HG03066 (cell line): Measurements from ENCODE around the gene ENOSF1.

ENCODE experiments used
- ATAC-seq: cut with Tn5 transposase; IDR thresholded peaks from one replicate; pipeline ENCODE4 v1.9.1; 2021; ENCODE audit warnings: low read depth; ENCODE audit not compliant: unreplicated experiment

ENOSF1 gene

DNA sequence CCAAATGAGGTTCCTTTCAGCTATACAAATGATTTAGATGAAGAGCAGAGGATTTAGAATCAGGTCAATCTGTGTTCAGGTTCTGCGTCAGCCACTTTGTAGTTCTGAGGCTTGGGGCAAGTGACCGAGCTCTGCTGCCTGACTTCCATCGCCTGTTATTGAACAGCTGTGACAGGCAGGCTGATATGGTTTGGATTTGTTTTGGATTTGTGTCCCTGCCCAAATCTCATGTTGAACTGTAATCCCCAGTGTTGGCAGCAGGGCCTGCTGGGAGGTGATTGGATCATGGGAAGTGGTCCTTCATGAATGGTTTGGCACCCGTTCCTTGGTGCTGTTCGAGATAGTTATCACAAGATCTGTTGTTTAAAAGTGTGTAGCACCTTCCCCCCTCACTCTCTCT, 36.4 kb downstream of the ENOSF1 start:
- ATAC-seq, result no peak

DNA sequence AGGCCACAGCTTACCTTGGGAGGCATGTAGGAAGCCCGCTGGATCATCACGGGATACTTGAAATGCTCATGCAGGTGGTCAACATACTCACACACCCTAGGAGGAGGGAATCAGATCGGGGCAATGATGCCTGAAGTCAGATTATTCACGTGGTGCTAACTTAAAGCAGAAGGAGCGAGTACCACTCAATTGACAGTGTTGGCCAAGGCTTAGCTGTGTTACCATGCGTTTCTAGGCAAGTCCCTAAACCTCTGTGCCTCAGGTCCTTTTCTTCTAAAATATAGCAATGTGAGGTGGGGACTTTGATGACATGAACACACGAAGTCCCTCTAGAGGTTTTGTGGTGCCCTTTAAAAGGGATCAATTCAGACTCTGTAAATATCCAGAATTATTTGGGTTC, 37.1 kb downstream of the ENOSF1 start:
- ATAC-seq, result no peak

DNA sequence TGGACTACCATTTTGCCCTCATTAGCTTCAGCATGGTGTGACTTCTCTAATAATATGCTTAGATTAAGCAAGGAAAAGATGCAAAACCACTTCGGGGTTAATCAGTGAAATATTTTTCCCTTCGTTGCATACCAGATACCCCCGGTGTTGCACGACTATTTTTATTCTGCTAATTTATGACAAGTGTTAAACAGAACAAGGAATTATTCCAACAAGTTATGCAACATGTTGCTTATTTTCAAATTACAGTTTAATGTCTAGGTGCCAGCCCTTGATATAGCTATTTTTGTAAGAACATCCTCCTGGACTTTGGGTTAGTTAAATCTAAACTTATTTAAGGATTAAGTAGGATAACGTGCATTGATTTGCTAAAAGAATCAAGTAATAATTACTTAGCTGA, 38.7 kb downstream of the ENOSF1 start:
- no peak for ATAC-seq

DNA sequence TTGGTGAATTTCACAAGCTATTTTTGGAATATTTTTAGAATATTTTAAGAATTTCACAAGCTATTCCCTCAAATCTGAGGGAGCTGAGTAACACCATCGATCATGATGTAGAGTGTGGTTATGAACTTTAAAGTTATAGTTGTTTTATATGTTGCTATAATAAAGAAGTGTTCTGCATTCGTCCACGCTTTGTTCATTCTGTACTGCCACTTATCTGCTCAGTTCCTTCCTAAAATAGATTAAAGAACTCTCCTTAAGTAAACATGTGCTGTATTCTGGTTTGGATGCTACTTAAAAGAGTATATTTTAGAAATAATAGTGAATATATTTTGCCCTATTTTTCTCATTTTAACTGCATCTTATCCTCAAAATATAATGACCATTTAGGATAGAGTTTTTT, 39.1 kb downstream of the ENOSF1 start:
- no peak for ATAC-seq

DNA sequence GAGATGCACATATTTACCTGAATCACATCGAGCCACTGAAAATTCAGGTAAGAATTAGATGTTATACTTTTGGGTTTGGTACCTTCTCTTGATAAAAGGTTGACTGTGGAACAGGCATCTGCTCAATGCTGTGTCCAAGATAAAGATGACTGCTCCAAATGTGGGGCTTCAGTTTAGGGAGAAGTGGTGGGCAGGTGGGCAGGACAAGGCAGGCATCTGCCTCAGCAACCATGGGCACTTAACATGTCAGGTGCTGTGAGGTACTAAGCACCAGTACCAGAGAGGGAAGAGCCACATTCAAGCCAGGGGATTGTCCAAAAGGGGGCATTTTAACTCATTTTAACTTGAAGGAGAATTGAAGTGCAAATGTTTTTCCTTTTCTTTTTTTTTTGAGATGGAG, 41.0 kb downstream of the ENOSF1 start:
- ATAC-seq, result no peak

DNA sequence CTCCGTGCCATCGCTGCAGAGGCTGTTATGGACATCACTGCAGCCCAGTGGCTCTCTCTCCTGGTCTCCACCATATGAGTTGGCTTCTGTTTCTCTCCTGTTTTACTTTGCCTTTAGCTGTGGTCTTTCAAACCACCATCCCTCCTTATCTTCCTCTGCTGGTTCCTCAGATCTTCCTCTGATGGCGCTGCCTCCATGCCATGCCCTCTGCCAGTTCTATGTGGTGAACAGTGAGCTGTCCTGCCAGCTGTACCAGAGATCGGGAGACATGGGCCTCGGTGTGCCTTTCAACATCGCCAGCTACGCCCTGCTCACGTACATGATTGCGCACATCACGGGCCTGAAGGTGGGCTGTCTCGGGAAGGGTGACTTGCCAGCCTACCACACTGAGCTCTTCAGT, 41.9 kb downstream of the ENOSF1 start:
- no peak for ATAC-seq

DNA sequence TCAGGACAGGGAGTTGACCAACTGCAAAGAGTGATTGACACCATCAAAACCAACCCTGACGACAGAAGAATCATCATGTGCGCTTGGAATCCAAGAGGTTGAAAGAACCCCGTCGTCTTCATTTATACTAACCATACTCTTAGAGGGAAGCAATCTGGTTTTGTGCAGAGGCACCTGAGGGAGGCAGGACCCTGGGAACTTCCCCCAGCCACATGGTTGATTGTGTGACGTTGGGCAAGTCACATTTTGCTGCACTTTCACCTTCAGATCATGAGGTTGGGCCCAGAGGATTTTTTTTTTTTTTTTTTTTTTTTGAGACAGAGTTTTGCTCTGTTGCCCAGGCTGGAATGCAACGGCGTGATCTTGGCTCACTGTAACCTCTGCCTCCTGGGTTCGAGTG, 43.4 kb downstream of the ENOSF1 start:
- no peak for ATAC-seq

DNA sequence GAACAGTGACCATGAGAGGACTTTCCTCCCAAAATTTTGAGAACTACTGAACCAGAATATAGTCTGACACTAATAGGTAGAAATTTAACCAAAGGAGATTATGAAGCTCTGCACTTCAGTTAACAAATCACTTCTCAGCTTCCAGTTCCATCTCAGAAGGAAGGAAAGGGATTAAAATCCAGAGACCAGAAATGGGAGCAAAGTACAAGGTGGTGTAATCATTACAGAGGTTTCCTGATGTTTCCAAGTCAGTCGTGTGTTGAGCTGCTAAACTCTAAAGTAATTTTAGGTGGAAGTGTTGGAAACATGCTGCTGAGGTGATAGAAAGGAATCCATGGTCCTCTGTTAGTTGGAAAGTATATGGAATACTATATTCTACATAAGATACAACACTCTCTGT, 44.2 kb downstream of the ENOSF1 start:
- ATAC-seq, result no peak

DNA sequence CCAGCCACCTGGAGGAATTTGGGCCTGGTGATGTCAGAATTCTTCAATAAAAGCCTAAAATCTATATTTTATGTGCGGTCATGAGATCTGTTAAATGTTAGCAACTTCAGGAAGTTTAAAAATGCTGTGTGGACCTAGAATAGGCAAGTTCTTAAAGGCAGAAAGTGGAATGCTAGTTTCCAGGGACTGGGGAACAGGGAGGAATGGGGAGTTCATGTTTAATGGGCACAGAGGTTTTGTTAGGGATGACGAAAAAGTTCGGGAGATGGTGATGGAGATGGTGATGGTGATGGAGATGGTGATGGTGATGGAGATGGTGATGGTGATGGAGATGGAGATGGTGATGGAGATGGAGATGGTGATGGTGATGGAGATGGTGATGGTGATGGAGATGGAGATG, 45.8 kb downstream of the ENOSF1 start:
- no peak for ATAC-seq

DNA sequence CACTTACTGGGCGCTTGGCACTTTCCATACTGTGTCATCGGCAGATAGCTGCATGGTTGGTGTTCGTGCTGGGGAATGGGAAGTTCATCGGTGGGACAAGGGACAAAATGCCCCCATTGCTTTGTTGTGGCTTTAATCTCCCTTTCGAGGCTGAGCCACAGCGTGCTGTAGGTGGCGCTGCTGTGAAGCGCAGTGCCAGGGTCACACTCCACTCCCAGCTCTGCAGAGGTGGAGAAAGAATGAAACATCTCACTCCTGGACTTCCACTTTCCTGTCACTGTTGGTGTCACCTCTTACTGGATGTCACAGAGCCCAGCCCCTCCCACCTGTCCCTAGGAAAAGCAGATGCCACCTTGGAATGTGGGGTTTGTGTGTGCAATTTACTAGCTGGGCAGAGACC, 46.3 kb downstream of the ENOSF1 start:
- ATAC-seq, result no peak

DNA sequence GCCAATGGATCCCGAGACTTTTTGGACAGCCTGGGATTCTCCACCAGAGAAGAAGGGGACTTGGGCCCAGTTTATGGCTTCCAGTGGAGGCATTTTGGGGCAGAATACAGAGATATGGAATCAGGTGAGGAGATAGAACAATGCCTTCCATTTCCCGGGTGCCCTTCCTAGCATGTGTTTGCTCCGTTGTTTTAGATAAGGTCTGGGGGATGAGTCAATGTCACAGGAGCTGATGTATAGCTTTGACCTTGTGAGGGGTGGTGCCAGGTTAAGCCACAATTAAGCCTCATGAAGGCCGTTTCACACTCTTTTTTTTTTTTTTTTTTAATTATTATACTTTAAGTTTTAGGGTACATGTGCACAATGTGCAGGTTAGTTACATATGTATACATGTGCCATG, 50.2 kb downstream of the ENOSF1 start:
- no peak for ATAC-seq

DNA sequence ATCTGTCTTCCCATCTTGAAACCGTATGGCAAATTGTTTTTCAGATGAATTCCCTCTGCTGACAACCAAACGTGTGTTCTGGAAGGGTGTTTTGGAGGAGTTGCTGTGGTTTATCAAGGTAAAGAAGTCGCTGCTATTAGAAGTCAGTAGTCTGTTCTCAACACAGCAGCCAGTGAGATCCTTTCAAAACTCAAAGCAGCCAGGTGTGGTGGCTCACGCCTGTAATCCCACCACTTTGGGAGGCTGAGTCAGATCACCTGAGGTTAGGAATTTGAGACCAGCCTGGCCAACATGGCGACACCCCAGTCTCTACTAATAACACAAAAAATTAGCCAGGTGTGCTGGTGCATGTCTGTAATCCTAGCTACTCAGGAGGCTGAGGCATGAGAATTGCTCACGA, 52.8 kb downstream of the ENOSF1 start:
- no peak for ATAC-seq

DNA sequence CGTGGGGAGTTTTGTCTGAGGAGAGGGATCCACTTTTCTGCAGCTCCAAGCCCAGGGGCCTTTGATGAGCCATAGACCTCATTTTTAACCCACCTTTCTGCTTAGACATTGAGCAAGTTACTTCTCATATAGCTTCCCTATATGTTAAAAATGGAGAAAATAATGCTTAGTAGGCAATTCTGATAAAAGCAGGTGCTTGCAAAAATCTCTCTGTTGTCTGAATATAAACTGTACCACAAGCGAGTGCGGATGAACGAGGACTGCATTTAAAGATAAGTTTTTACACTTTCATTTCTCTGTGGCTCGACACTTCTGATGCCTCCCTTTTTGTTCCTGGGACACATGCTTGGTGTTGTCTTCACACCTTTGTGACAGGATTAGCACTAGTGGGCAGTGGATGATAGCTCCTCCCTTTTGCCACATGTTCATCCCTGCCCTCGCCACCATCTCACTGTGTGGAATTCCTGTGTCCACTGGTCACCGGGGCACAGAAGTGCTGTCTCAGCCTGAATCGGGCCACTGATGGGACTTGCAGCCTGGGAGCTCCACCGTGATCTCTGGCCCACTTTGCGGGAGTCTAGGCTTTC, 53.4 kb downstream of the ENOSF1 start:
- no peak for ATAC-seq

DNA sequence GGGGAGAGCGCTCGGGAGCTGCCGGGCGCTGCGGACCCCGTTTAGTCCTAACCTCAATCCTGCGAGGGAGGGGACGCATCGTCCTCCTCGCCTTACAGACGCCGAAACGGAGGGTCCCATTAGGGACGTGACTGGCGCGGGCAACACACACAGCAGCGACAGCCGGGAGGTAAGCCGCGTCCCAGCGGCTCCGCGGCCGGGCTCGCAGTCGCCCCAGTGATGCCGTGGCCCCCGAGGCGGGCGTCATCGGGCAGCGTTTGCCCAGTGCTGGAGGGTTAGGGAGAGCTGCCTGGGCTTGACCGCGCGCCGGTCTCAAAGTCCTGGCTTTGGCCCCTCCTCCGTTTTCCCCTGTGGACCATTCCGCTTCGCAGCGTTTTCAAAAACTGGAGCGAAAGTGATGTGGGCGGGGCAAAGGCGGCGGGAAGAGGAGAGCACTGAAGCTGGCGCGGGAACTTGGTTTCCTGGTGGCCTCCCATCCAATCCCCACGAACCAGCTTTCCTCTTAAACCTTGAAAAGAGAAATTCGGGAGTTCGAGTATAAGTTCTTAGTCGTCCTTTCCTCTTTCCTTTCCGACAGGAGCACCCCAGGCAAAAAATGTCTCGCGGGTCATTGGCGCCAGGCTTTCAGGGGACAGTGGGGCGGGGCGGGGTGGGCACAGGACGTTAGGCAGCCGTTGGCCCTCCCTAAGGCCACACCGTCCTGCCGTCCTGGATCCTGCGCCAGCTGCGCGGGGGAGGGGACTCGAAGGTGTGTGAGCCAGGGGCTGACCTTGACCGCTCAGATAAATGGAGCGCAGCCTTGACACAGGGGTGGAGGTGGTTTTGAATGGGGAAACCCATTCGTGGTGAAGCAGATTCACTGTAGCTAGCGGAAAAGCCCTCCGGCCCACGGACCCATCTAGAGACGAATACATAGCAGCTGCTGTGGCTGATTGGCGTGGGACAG, 54.2 kb downstream of the ENOSF1 start:
- ATAC-seq, result peak; percentile 59

DNA sequence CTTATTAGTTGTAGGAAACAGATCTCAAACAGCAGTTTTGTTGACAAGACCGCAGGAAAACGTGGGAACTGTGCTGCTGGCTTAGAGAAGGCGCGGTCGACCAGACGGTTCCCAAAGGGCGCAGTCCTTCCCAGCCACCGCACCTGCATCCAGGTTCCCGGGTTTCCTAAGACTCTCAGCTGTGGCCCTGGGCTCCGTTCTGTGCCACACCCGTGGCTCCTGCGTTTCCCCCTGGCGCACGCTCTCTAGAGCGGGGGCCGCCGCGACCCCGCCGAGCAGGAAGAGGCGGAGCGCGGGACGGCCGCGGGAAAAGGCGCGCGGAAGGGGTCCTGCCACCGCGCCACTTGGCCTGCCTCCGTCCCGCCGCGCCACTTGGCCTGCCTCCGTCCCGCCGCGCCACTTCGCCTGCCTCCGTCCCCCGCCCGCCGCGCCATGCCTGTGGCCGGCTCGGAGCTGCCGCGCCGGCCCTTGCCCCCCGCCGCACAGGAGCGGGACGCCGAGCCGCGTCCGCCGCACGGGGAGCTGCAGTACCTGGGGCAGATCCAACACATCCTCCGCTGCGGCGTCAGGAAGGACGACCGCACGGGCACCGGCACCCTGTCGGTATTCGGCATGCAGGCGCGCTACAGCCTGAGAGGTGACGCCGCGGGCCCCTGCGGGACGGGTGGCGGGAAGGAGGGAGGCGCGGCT, 55.0 kb downstream of the ENOSF1 start, which contains the start of gene TYMS:
Gene TYMS, plus strand, starts transcription at position 343 of the 690 bp plus-strand sequence. Its CDS starts 90 bp downstream, at position 433.
- peak; percentile 42 for ATAC-seq

DNA sequence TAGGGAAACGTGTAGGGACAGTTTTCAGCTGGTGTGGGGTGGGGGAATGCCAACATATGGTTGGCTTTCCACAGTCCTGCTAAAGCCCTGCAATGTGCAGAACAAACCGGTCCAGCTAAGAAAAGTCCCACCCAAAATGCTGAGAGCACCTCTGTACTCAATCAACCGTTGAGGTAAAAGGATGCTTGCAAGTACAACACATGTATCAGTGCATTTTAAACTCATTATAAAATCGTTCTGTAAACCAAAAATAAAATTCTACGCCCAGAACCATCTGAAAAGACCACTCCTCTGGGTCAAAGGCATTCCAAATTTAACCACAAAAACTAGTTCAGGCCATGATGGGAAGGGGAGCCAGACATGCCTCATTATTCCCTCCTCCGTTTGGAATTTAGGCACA, 57.0 kb downstream of the ENOSF1 start:
- no peak for ATAC-seq

DNA sequence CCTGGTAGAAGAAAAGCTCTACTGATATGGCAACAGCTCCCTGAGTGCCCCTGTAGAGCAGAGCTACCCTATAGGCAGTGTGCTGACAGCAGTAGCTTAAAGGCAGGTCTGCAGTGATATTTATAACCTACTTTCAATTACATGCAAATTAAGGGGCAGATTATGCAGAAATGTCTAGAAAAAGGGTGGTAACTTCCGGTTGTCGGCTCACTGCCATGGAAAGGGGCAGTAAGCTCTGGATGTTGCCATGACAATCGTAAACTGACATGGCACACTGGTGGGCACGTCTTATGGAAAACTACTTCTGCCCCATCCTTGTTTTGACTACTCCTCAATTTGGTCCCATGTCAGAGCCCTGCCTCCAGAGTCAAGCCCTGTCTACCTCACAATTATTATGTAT, 57.8 kb downstream of the ENOSF1 start:
- no peak for ATAC-seq

DNA sequence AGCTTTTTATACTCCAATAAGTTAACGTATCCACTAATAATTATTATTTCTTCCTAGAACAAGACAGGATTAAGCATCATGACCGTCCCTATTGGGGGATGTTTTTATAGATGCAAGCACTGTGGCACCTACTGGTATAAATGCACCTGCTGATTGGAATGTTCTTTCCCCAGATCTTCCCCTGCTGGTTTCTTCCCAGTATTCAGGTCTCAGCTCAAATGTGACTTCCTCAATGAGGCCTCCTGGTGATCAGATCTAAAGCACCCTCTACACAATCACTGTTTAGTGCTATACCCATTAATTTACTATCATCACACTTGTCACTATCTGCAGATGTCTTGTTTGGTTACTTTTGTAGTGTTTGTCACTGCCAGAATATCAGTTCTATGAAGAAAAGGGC, 58.9 kb downstream of the ENOSF1 start:
- no peak for ATAC-seq

DNA sequence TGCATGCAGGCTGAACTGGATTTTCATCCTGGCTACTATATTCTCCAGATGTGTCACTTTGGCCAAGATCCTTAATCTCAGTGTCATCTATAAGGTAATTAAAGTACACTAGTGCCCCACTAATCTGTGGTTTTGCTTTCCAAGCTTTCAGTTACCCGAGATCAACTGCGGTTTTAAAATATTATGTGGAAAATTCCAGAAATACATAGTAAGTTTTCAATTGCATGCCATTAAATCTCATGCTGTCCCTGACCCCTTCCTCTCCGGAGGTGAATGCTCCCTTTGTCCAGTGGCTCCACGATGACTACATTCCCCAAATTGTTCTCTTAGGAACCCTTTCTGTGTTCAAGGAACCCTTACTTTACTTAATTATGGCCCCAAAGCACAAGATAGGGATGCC, 60.3 kb downstream of the ENOSF1 start:
- ATAC-seq, result no peak

DNA sequence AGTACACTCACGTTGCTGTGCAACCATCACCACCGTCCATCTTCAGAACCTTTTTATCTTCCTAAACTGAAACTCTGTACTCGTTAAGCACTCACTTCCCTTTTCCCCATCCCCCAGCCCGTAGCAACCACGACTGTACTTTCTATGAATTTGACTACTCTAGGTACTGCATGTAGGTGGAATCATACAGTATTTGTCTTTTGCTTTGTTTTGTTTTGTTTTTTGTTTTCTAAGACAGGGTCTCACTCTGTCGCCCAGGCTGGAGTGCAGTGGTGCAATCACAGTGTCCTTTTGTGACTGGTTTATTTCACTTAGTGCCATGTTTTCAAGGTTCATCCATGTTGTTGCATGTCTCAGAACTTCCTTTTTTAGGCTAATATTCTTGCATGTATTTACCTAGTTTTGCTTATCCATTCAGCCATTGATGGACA, 62.0 kb downstream of the ENOSF1 start:
- peak; percentile 92 for ATAC-seq

DNA sequence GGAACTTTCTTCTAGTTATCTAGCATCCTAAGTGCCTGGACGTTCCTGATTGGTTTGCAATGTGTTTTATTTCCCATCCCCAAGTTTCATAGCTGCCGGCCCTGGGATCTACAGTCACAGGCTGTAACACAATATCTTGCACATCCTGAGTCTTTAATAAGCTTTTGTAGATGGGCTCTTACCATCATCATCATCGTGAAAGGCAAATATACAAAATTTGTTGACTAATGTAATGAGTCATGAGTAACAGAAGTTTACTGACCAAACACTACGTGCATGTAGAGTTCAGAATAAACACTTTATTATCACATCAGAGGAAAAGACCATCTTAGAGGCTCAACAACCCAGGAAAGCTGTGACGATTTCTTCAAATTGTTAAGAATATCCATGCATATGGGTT, 63.1 kb downstream of the ENOSF1 start:
- no peak for ATAC-seq
